PC-9 (cell line): Measurements from ENCODE around the gene MSL2. TPM values are rescaled to one million over a fixed set of nuclear protein-coding genes. Genes with fewer than 3 reads are reported as not detected.

Experiments used
- BruUV-seq: library from RNA; stranded (reverse); fragments of 400-500 nt; replicated peaks from 2 replicates; lab custom pipeline; 2021; lab: Mats Ljungman, UMichigan
- CTCF ChIA-PET: fragments of 300-600 bp; sonication (Branson Sonifier 250); formaldehyde crosslinking; loops from one replicate; lab custom pipeline; 2022; ENCODE audit warnings: antibody characterized with exemption; lab: Charles Lee
- POLR2A ChIA-PET: fragments of 300-600 bp; sonication (Branson Sonifier 250); formaldehyde crosslinking; loops from one replicate; lab custom pipeline; 2022; ENCODE audit warnings: antibody characterized with exemption; ENCODE audit not compliant: unreplicated experiment; lab: Charles Lee
- DNase-seq, 2 experiments: peaks; one replicate each; pipeline versions ENCODE4 v3.0.0 to v3.0.0-alpha.2; 2015 to 2022; ENCODE audit warnings: mixed read lengths in 1 of 2
- H2AFZ ChIP-seq: fragments of 200-600 bp; sonication (generic); 2 replicates; pipeline ENCODE4 v1.8.1; 2017; ENCODE audit warnings: antibody characterized with exemption
- H3F3A ChIP-seq: fragments of 200-600 bp; sonication (generic); 2 replicates; pipeline ENCODE4 v1.8.1; 2017; ENCODE audit warnings: antibody characterized with exemption, mild to moderate bottlenecking, low read depth; ENCODE audit not compliant: insufficient read depth
- H3K27ac ChIP-seq: fragments of 200-600 bp; sonication (generic); 2 replicates; pipeline ENCODE4 v1.6.1; 2016; ENCODE audit warnings: mixed run types
- H3K27me3 ChIP-seq: fragments of 200-600 bp; sonication (generic); 2 replicates; pipeline ENCODE4 v1.6.1; 2016; ENCODE audit warnings: low read depth, mixed run types; ENCODE audit not compliant: insufficient read depth
- H3K36me3 ChIP-seq: fragments of 200-600 bp; sonication (generic); 2 replicates; pipeline ENCODE4 v1.6.1; 2016; ENCODE audit warnings: low read depth, mixed run types
- H3K4me1 ChIP-seq: fragments of 200-600 bp; sonication (generic); replicated peaks from 2 replicates; pipeline ENCODE4 v1.6.1; 2016; ENCODE audit warnings: mixed run types; ENCODE audit not compliant: insufficient read depth
- H3K4me2 ChIP-seq: fragments of 200-600 bp; sonication (generic); 2 replicates; pipeline ENCODE4 v1.6.1; 2017; ENCODE audit warnings: mixed run types
- H3K4me3 ChIP-seq: fragments of 200-600 bp; sonication (generic); 2 replicates; pipeline ENCODE4 v1.6.1; 2016; ENCODE audit warnings: mixed run types
- H3K79me2 ChIP-seq: fragments of 200-600 bp; sonication (generic); 2 replicates; pipeline ENCODE4 v1.6.1; 2017; ENCODE audit warnings: low read depth, mixed run types
- H3K9me2 ChIP-seq: fragments of 200-600 bp; sonication (generic); 2 replicates; pipeline ENCODE4 v1.8.1; 2017; ENCODE audit warnings: mild to moderate bottlenecking; ENCODE audit not compliant: insufficient read depth
- H3K9me3 ChIP-seq: fragments of 200-600 bp; sonication (generic); 2 replicates; pipeline ENCODE4 v1.8.1; 2016; ENCODE audit warnings: low read depth; ENCODE audit not compliant: insufficient read depth
- H4K20me1 ChIP-seq: fragments of 200-600 bp; sonication (generic); 2 replicates; pipeline ENCODE4 v1.8.1; 2017; ENCODE audit not compliant: insufficient read depth
- EZH2 ChIP-seq: fragments of 200-600 bp; sonication (generic); IDR thresholded peaks from 2 replicates; pipeline ENCODE4 v1.8.0; 2017; ENCODE audit warnings: antibody characterized with exemption, low read depth
- intact Hi-C: fragments of 100-400 bp; cut with micrococcal nuclease; formaldehyde crosslinking; loops from one replicate; pipeline ENCODE4 v1.10.0; 2022; ENCODE audit not compliant: unreplicated experiment
- total RNA-seq: library from RNA; stranded (reverse); gene quantifications from 2 replicates; pipeline ENCODE4 v1.2.3, GENCODE V29; 2021
- TF ChIP-seq, protein P1 (sequence below): fragments of 200-600 bp; sonication (generic); conservative IDR thresholded peaks from 2 replicates; pipeline ENCODE4 v1.6.1; 2017; ENCODE audit warnings: mixed run types, antibody characterized with exemption, mild to moderate bottlenecking, moderate library complexity

The MSL2 gene
- total RNA-seq, 1 experiment from 2014 or later, result 34.1 TPM

DNA sequence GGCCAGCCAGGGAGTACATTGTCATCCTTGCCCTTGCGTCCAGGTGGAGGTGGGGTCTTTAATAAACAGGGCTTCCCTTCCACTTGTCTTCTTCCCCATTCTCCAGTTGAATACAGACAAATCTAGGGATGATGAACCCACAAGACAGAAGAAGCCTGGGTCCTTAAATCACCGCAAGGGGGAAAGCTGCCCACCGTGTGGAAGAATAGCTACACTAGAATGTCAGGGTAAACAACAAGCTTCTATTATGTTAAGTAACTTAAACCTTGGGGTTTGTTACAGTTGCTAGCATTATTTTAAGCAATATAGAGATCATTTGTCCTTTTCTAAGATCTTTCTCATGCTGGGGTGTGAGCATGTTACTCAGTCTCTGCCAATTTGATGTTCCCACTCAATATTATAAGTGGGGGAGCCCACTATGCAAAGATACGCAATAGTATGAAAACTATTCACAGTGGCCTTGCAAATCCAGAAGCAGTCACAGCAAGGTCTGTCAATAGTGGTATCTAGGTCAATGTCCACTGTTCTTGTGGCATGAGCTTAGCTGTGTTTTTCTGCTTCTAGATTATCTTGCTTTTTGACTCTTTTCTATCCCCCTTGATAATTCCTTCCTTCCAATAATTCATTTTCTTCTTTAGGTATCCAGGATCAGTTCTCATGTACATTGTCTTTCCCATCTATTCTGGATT lies 42.0 kb upstream of the MSL2 start:
- intact Hi-C loops, result no loop called here
- no TSS peak for BruUV-seq
- ChIA-PET POLR2A (no interaction called here), CTCF (interaction anchor here (0.6 kb wide), 1 partner anchor 16 kb away, joined by 6 read pairs; no protein-coding TSS in a partner anchor)
- Histone ChIP-seq H3K79me2 (no peaks in the 10 kb centered on the region), H2AFZ (no peak overlapping the region), H3F3A (no peaks in the 10 kb centered on the region), H3K4me3 (no peak overlapping the region), H3K9me2 (no peaks in the 10 kb centered on the region), H3K27ac (no peak overlapping the region), H3K4me2 (no peak overlapping the region), H4K20me1 (no peaks in the 10 kb centered on the region), H3K9me3 (no peaks in the 10 kb centered on the region), H3K4me1 (no peaks in the 10 kb centered on the region), H3K36me3 (no peaks in the 10 kb centered on the region), H3K27me3 (no peaks in the 10 kb centered on the region)
- no peak for DNase-seq
- TF ChIP-seq, protein P1, sequence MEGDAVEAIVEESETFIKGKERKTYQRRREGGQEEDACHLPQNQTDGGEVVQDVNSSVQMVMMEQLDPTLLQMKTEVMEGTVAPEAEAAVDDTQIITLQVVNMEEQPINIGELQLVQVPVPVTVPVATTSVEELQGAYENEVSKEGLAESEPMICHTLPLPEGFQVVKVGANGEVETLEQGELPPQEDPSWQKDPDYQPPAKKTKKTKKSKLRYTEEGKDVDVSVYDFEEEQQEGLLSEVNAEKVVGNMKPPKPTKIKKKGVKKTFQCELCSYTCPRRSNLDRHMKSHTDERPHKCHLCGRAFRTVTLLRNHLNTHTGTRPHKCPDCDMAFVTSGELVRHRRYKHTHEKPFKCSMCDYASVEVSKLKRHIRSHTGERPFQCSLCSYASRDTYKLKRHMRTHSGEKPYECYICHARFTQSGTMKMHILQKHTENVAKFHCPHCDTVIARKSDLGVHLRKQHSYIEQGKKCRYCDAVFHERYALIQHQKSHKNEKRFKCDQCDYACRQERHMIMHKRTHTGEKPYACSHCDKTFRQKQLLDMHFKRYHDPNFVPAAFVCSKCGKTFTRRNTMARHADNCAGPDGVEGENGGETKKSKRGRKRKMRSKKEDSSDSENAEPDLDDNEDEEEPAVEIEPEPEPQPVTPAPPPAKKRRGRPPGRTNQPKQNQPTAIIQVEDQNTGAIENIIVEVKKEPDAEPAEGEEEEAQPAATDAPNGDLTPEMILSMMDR, result no peak
- TF ChIP-seq EZH2, result no peak

DNA sequence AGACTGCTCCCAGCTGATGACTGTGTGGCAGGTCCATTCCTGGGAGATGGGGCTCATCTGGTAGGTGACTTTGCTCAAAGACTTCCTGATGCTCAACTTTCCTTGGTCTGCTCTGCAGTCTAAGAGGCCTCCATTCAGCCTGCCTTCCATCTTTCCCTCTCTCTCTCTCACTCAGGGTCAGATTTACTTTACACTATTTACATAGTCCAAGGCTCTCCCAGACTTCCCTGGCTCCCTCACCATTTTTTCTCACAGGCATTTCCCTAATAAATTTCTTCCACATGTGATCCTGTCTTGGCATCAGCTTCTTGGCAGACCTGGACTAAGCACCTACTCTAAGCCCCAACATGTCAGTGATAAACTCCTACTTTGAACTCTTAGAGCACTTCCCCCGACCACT lies 41.0 kb upstream of the MSL2 start:
- no TSS peak for BruUV-seq
- TF ChIP-seq, protein P1, result no peak
- TF ChIP-seq EZH2, result no peak
- no peak for DNase-seq
- intact Hi-C loops, result no loop called here
- POLR2A ChIA-PET, result no interaction called here
- H3K79me2 ChIP-seq, result no peaks in the 10 kb centered on the region
- H3K36me3 ChIP-seq, result no peaks in the 10 kb centered on the region
- H2AFZ ChIP-seq, result no peak overlapping the region
- H3K27ac ChIP-seq, result no peak overlapping the region
- no peak overlapping the region for H3K4me3 ChIP-seq
- no peak overlapping the region for H3K4me2 ChIP-seq
- H3K9me2 ChIP-seq, result no peaks in the 10 kb centered on the region
- H3K9me3 ChIP-seq, result no peaks in the 10 kb centered on the region
- H4K20me1 ChIP-seq, result no peaks in the 10 kb centered on the region
- H3F3A ChIP-seq, result no peaks in the 10 kb centered on the region
- no peaks in the 10 kb centered on the region for H3K4me1 ChIP-seq
- no peaks in the 10 kb centered on the region for H3K27me3 ChIP-seq
- CTCF ChIA-PET, result no interaction called here

DNA sequence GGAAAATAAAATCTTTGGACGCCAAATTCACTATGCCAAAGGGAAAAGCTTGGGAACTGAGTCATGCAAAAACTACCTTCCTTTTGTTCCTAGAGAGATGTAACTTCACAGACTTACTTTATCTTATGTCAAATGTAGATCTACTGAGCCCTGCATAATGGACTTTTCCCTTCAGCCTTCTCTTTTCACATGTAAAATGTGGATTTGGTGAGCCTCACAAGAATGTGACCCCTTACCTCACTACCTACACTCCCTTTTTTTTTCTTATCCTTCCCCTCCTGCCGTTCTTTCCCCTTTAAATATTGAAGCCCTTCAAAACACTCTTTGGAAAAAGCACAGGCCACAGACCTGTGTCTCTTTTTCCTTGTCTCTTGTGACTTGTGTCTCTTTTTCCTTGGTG lies 40.0 kb upstream of the MSL2 start:
- no peak overlapping the region for H3K27ac ChIP-seq
- ChIA-PET POLR2A (no interaction called here), CTCF (no interaction called here)
- H4K20me1 ChIP-seq, result no peaks in the 10 kb centered on the region
- H3K4me1 ChIP-seq, result no peaks in the 10 kb centered on the region
- H3K9me2 ChIP-seq, result no peaks in the 10 kb centered on the region
- no peaks in the 10 kb centered on the region for H3K27me3 ChIP-seq
- no peaks in the 10 kb centered on the region for H3K36me3 ChIP-seq
- BruUV-seq, result no TSS peak
- TF ChIP-seq, protein P1, result no peak
- TF ChIP-seq EZH2, result no peak
- intact Hi-C loops, result no loop called here
- no peak for DNase-seq
- no peaks in the 10 kb centered on the region for H3K79me2 ChIP-seq
- no peak overlapping the region for H3K4me2 ChIP-seq
- no peaks in the 10 kb centered on the region for H3F3A ChIP-seq
- no peak overlapping the region for H2AFZ ChIP-seq
- no peaks in the 10 kb centered on the region for H3K9me3 ChIP-seq
- H3K4me3 ChIP-seq, result no peak overlapping the region
